HL-60 (cell line): ENCODE measurements around the gene KCNK7.

ENCODE experiments used
- DNase-seq, 2 experiments: peaks; one replicate each; pipeline ENCODE4 v3.0.0-alpha.2; 2010 to 2020; ENCODE audit warnings: low read depth in 1 of 2, low spot score in 1 of 2
- H3K27ac ChIP-seq: fragments of 250-450 bp; sonication (Bioruptor Pico); replicated peaks from 2 replicates; pipeline ENCODE4 v1.5.1; 2020; ENCODE audit warnings: mild to moderate bottlenecking, moderate library complexity
- H3K27me3 ChIP-seq: fragments of 250-450 bp; sonication (Bioruptor Pico); 2 replicates; pipeline ENCODE4 v1.5.1; 2021; ENCODE audit warnings: mild to moderate bottlenecking, moderate library complexity; ENCODE audit not compliant: insufficient read depth, poor library complexity, severe bottlenecking
- H3K4me3 ChIP-seq: replicated peaks from 2 replicates; pipeline ENCODE4 v1.5.1; 2011; ENCODE audit warnings: mild to moderate bottlenecking, control low read depth, low read length; ENCODE audit not compliant: insufficient read depth
- GABPA ChIP-seq: IDR thresholded peaks from 2 replicates; pipeline ENCODE4 v1.6.1; 2012; ENCODE audit warnings: low read depth
- POLR2AphosphoS5 ChIP-seq: IDR thresholded peaks from 2 replicates; pipeline ENCODE4 v1.6.1; 2012; ENCODE audit warnings: low read depth
- SPI1 ChIP-seq: IDR thresholded peaks from 2 replicates; pipeline ENCODE4 v1.6.1; 2012; ENCODE audit warnings: low read depth, mild to moderate bottlenecking, borderline replicate concordance
- TF ChIP-seq, protein P1 (sequence below): IDR thresholded peaks from one replicate; pipeline ENCODE4 v1.5.1; 2011; ENCODE audit warnings: low read length, control low read depth, inconsistent platforms; ENCODE audit not compliant: insufficient read depth
- TF ChIP-seq, protein P2 (sequence below): IDR thresholded peaks from 2 replicates; pipeline ENCODE4 v1.6.1; 2012; ENCODE audit warnings: low read depth; ENCODE audit not compliant: insufficient replicate concordance

The KCNK7 gene

GRCh38 chr11:65554057-65554818 lies 41.4 kb downstream of the KCNK7 start:
- H3K27ac ChIP-seq, result no peak overlapping the region
- no peak overlapping the region for H3K4me3 ChIP-seq
- DNase-seq, result no peak
- TF ChIP-seq, protein P1, sequence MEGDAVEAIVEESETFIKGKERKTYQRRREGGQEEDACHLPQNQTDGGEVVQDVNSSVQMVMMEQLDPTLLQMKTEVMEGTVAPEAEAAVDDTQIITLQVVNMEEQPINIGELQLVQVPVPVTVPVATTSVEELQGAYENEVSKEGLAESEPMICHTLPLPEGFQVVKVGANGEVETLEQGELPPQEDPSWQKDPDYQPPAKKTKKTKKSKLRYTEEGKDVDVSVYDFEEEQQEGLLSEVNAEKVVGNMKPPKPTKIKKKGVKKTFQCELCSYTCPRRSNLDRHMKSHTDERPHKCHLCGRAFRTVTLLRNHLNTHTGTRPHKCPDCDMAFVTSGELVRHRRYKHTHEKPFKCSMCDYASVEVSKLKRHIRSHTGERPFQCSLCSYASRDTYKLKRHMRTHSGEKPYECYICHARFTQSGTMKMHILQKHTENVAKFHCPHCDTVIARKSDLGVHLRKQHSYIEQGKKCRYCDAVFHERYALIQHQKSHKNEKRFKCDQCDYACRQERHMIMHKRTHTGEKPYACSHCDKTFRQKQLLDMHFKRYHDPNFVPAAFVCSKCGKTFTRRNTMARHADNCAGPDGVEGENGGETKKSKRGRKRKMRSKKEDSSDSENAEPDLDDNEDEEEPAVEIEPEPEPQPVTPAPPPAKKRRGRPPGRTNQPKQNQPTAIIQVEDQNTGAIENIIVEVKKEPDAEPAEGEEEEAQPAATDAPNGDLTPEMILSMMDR, result no peak
- TF ChIP-seq POLR2AphosphoS5 (no peak), GABPA (no peak), SPI1 (no peak)
- TF ChIP-seq, protein P2, sequence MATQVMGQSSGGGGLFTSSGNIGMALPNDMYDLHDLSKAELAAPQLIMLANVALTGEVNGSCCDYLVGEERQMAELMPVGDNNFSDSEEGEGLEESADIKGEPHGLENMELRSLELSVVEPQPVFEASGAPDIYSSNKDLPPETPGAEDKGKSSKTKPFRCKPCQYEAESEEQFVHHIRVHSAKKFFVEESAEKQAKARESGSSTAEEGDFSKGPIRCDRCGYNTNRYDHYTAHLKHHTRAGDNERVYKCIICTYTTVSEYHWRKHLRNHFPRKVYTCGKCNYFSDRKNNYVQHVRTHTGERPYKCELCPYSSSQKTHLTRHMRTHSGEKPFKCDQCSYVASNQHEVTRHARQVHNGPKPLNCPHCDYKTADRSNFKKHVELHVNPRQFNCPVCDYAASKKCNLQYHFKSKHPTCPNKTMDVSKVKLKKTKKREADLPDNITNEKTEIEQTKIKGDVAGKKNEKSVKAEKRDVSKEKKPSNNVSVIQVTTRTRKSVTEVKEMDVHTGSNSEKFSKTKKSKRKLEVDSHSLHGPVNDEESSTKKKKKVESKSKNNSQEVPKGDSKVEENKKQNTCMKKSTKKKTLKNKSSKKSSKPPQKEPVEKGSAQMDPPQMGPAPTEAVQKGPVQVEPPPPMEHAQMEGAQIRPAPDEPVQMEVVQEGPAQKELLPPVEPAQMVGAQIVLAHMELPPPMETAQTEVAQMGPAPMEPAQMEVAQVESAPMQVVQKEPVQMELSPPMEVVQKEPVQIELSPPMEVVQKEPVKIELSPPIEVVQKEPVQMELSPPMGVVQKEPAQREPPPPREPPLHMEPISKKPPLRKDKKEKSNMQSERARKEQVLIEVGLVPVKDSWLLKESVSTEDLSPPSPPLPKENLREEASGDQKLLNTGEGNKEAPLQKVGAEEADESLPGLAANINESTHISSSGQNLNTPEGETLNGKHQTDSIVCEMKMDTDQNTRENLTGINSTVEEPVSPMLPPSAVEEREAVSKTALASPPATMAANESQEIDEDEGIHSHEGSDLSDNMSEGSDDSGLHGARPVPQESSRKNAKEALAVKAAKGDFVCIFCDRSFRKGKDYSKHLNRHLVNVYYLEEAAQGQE, result no peak
- H3K27me3 ChIP-seq, result no peaks in the 10 kb centered on the region

DNA sequence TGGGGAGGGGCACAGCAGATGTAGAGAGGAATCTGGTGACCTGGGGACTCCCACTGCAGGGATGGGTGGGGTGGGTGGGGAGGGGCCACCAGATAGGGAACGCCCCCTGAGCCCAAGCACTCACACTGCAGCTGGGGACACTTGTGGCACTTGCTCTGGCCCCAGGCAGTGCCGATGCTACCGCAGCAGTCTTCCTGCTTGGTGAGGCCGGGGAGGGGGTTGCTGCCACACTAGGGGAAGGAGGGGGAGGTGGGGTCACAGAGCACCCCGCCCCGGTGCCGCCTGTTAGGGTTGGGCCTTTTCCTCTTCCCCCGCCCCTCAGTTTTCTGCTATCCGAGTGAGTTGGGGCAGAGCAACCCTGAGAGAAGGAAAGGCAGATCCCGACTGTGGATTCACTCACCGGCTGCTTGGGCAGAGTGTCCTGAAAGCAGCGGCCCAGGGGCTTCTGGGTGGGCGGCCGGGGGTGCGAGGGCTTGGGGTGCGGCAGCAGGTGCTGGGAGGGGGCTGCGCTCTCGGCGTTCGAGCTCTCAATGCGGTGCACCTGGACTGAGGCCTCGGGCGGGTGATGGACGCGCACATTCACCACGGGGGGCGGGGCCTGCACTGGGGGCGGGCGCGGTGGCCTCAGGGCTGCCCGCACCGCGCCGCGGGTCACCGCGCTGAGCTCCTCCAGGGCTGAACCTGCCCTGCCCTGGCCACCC lies 42.1 kb downstream of the KCNK7 start:
- no peak overlapping the region; the same call in 1 of the 2 replicates for H3K27ac ChIP-seq
- no peaks in the 10 kb centered on the region for H3K27me3 ChIP-seq
- no peak for TF ChIP-seq POLR2AphosphoS5
- TF ChIP-seq, protein P1, result no peak
- TF ChIP-seq GABPA, result no peak
- TF ChIP-seq SPI1, result no peak
- TF ChIP-seq, protein P2, result no peak
- DNase-seq, result peak in 1 of 2 experiments; percentile 71
- no peak overlapping the region for H3K4me3 ChIP-seq

GRCh38 chr11:65552388-65552951 lies 43.1 kb downstream of the KCNK7 start:
- no peak overlapping the region for H3K4me3 ChIP-seq
- DNase-seq, result no peak
- H3K27ac ChIP-seq, result peak overlapping the region; percentile 45
- H3K27me3 ChIP-seq, result no peaks in the 10 kb centered on the region
- no peak for TF ChIP-seq POLR2AphosphoS5
- TF ChIP-seq, protein P2, result no peak
